GM23338 (cell line): ENCODE results near the gene UQCC5. TPM values are rescaled to one million over a fixed set of nuclear protein-coding genes. Genes with fewer than 3 reads are reported as not detected.

Source experiments
- ATAC-seq: fragments of 200-7000 bp; cut with Tn5 transposase; 3 replicates; pipeline ENCODE4 v1.9.1; 2020
- DNase-seq: peaks from one replicate; pipeline ENCODE4 v3.0.0-alpha.2; 2015; ENCODE audit warnings: low spot score
- H2AFZ ChIP-seq: fragments of 200-600 bp; sonication (generic); 2 replicates; pipeline ENCODE4 v1.8.0; 2016; ENCODE audit warnings: antibody characterized with exemption, mild to moderate bottlenecking, moderate library complexity
- H3F3A ChIP-seq: fragments of 200-600 bp; sonication (generic); replicated peaks from 2 replicates; pipeline ENCODE4 v1.8.0; 2017; ENCODE audit warnings: antibody characterized with exemption, mixed run types, low read depth
- H3K27ac ChIP-seq: fragments of 200-600 bp; sonication (generic); 2 replicates; pipeline ENCODE4 v1.6.1; 2016; ENCODE audit warnings: low read depth
- H3K27me3 ChIP-seq: fragments of 200-600 bp; sonication (generic); 2 replicates; pipeline ENCODE4 v1.8.0; 2016; ENCODE audit warnings: mild to moderate bottlenecking, mixed run types, moderate library complexity; ENCODE audit not compliant: insufficient read depth
- H3K36me3 ChIP-seq: fragments of 200-600 bp; sonication (generic); 2 replicates; pipeline ENCODE4 v1.8.0; 2016; ENCODE audit warnings: mild to moderate bottlenecking; ENCODE audit not compliant: insufficient read depth
- H3K4me1 ChIP-seq: fragments of 200-600 bp; sonication (generic); 2 replicates; pipeline ENCODE4 v1.8.0; 2016; ENCODE audit warnings: mild to moderate bottlenecking, moderate library complexity; ENCODE audit not compliant: insufficient read depth
- H3K4me2 ChIP-seq: fragments of 200-600 bp; sonication (generic); 2 replicates; pipeline ENCODE4 v1.7.1; 2017; ENCODE audit warnings: mixed run types
- H3K4me3 ChIP-seq: fragments of 200-600 bp; sonication (generic); 2 replicates; pipeline ENCODE4 v1.6.1; 2016; ENCODE audit warnings: mixed run types
- H3K79me2 ChIP-seq: fragments of 200-600 bp; sonication (generic); replicated peaks from 2 replicates; pipeline ENCODE4 v1.8.0; 2017; ENCODE audit warnings: mild to moderate bottlenecking; ENCODE audit not compliant: insufficient read depth
- H3K9me2 ChIP-seq: fragments of 200-600 bp; sonication (generic); 2 replicates; pipeline ENCODE4 v1.8.0; 2017; ENCODE audit not compliant: insufficient read depth
- H4K20me1 ChIP-seq: fragments of 200-600 bp; sonication (generic); replicated peaks from 2 replicates; pipeline ENCODE4 v1.8.0; 2017; ENCODE audit warnings: mild to moderate bottlenecking; ENCODE audit not compliant: insufficient read depth
- H3K27ac Mint-ChIP-seq: 2 replicates; pipeline ENCODE4 v1.8.0; 2020; ENCODE audit warnings: inconsistent platforms, mild to moderate bottlenecking, moderate library complexity, mixed read lengths
- H3K27me3 Mint-ChIP-seq: 3 replicates; pipeline ENCODE4 v1.8.0; 2022; ENCODE audit warnings: low read depth, mild to moderate bottlenecking, moderate library complexity, mixed read lengths, inconsistent platforms; ENCODE audit not compliant: insufficient read depth, poor library complexity
- H3K36me3 Mint-ChIP-seq: 3 replicates; pipeline ENCODE4 v1.8.0; 2021; ENCODE audit warnings: low read depth, mild to moderate bottlenecking, inconsistent platforms, moderate library complexity, mixed read lengths
- H3K4me1 Mint-ChIP-seq: 3 replicates; pipeline ENCODE4 v1.8.0; 2020; ENCODE audit warnings: mild to moderate bottlenecking, inconsistent platforms, mixed read lengths
- H3K4me3 Mint-ChIP-seq: 3 replicates; pipeline ENCODE4 v1.8.0; 2021; ENCODE audit warnings: moderate library complexity, mild to moderate bottlenecking, inconsistent platforms, mixed read lengths
- H3K9me3 Mint-ChIP-seq: 3 replicates; pipeline ENCODE4 v1.8.0; 2020; ENCODE audit warnings: moderate library complexity, mild to moderate bottlenecking, inconsistent platforms, mixed read lengths
- CREB1 ChIP-seq: fragments of 250-450 bp; sonication (Bioruptor Pico); IDR thresholded peaks from 2 replicates; pipeline ENCODE4 v1.5.0; 2020; ENCODE audit warnings: low read depth, mild to moderate bottlenecking, moderate library complexity
- EZH2 ChIP-seq: fragments of 200-600 bp; sonication (generic); IDR thresholded peaks from one replicate; pipeline ENCODE4 v1.8.0; 2017; ENCODE audit warnings: antibody characterized with exemption, mild to moderate bottlenecking, low read depth; ENCODE audit not compliant: unreplicated experiment
- STAT1 ChIP-seq: IDR thresholded peaks from one replicate; pipeline ENCODE4 v1.6.1; 2016; ENCODE audit warnings: antibody characterized with exemption; ENCODE audit not compliant: unreplicated experiment
- polyA plus RNA-seq: library from polyadenylated mRNA; unstranded; fragments of >200 nt; fragmentation: Nextera tagmentation; extraction: Ambion mirVana; gene quantifications from 2 replicates; pipeline ENCODE4 v1.2.1, GENCODE V29; 2016
- total RNA-seq: library from RNA; depleted of rRNA; stranded (reverse); fragments of >200 nt; shearing (Covaris generic); gene quantifications from 2 replicates; pipeline ENCODE4 v1.2.3, GENCODE V29; 2014
- TF ChIP-seq, protein P1 (sequence below): fragments of 250-450 bp; sonication (Bioruptor Pico); IDR thresholded peaks from 2 replicates; pipeline ENCODE4 v1.5.0; 2020; ENCODE audit warnings: mild to moderate bottlenecking, moderate library complexity
- TF ChIP-seq, protein P2 (sequence below), 2 experiments: fragments of 200-600 bp in 1 of 2; sonication (generic) in 1 of 2; conservative IDR thresholded peaks; 2 replicates each; pipeline versions ENCODE4 v1.5.1 to v1.6.1; 2016 to 2017; ENCODE audit warnings: antibody characterized with exemption in 2 of 2, low read depth in 2 of 2, mild to moderate bottlenecking in 2 of 2, moderate library complexity in 1 of 2
- TF ChIP-seq, protein P3 (sequence below): IDR thresholded peaks from one replicate; pipeline ENCODE4 v1.6.1; 2018; ENCODE audit warnings: antibody characterized with exemption; ENCODE audit not compliant: unreplicated experiment

The UQCC5 gene
- total and polyA plus RNA-seq, 2 experiments from 2014 or later = 2.6 to 156 TPM

DNA sequence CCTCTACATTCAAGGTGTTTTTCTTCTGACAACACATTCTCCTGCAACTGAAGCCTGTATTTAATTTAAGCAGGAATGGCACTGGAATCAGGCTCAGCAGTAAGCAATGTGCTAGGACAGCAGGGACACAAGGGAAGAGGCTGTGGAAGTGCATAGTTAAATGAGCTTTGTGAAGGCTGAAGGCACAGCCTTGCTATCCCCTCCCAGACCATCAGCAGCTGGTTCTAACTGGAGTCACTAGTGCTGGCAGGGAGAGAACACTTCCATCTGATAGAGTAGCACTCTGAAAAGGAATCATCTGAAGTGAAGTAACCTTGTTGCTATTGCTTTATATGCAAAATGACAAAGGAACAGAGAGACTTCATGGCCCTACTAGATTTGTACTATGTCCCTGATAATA lies 14.7 kb downstream of the UQCC5 start:
- H3K4me2 ChIP-seq = no peak overlapping the region
- H3K27me3 ChIP-seq = no peaks in the 10 kb centered on the region
- H3K27ac Mint-ChIP-seq = no peak overlapping the region
- H3K4me1 Mint-ChIP-seq = peaks cover 4% of the 10 kb centered on the region; the same call in 2 of the 3 replicates
- no peaks in the 10 kb centered on the region for H3K4me1 ChIP-seq
- H4K20me1 ChIP-seq = no peaks in the 10 kb centered on the region
- H3K36me3 Mint-ChIP-seq = peaks cover 19% of the 10 kb centered on the region; the same call in 2 of the 3 replicates
- H3K79me2 ChIP-seq = no peaks in the 10 kb centered on the region
- H3K9me2 ChIP-seq = no peaks in the 10 kb centered on the region
- ATAC-seq (no peak), DNase-seq (no peak)
- H3K4me3 ChIP-seq = no peak overlapping the region
- no peaks in the 10 kb centered on the region for H3F3A ChIP-seq
- no peak overlapping the region for H3K4me3 Mint-ChIP-seq
- H3K27ac ChIP-seq = no peak overlapping the region
- peaks cover 2% of the 10 kb centered on the region for H3K27me3 Mint-ChIP-seq
- TF ChIP-seq, protein P1, sequence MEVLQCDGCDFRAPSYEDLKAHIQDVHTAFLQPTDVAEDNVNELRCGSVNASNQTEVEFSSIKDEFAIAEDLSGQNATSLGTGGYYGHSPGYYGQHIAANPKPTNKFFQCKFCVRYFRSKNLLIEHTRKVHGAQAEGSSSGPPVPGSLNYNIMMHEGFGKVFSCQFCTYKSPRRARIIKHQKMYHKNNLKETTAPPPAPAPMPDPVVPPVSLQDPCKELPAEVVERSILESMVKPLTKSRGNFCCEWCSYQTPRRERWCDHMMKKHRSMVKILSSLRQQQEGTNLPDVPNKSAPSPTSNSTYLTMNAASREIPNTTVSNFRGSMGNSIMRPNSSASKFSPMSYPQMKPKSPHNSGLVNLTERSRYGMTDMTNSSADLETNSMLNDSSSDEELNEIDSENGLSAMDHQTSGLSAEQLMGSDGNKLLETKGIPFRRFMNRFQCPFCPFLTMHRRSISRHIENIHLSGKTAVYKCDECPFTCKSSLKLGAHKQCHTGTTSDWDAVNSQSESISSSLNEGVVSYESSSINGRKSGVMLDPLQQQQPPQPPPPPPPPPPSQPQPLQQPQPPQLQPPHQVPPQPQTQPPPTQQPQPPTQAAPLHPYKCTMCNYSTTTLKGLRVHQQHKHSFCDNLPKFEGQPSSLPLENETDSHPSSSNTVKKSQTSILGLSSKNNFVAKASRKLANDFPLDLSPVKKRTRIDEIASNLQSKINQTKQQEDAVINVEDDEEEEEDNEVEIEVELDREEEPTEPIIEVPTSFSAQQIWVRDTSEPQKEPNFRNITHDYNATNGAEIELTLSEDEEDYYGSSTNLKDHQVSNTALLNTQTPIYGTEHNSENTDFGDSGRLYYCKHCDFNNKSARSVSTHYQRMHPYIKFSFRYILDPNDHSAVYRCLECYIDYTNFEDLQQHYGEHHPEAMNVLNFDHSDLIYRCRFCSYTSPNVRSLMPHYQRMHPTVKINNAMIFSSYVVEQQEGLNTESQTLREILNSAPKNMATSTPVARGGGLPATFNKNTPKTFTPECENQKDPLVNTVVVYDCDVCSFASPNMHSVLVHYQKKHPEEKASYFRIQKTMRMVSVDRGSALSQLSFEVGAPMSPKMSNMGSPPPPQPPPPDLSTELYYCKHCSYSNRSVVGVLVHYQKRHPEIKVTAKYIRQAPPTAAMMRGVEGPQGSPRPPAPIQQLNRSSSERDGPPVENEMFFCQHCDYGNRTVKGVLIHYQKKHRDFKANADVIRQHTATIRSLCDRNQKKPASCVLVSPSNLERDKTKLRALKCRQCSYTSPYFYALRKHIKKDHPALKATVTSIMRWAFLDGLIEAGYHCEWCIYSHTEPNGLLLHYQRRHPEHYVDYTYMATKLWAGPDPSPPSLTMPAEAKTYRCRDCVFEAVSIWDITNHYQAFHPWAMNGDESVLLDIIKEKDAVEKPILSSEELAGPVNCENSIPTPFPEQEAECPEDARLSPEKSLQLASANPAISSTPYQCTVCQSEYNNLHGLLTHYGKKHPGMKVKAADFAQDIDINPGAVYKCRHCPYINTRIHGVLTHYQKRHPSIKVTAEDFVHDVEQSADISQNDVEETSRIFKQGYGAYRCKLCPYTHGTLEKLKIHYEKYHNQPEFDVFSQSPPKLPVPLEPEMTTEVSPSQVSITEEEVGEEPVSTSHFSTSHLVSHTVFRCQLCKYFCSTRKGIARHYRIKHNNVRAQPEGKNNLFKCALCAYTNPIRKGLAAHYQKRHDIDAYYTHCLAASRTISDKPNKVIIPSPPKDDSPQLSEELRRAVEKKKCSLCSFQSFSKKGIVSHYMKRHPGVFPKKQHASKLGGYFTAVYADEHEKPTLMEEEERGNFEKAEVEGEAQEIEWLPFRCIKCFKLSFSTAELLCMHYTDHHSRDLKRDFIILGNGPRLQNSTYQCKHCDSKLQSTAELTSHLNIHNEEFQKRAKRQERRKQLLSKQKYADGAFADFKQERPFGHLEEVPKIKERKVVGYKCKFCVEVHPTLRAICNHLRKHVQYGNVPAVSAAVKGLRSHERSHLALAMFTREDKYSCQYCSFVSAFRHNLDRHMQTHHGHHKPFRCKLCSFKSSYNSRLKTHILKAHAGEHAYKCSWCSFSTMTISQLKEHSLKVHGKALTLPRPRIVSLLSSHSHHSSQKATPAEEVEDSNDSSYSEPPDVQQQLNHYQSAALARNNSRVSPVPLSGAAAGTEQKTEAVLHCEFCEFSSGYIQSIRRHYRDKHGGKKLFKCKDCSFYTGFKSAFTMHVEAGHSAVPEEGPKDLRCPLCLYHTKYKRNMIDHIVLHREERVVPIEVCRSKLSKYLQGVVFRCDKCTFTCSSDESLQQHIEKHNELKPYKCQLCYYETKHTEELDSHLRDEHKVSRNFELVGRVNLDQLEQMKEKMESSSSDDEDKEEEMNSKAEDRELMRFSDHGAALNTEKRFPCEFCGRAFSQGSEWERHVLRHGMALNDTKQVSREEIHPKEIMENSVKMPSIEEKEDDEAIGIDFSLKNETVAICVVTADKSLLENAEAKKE (CRISPR knock-in tag) = no peak
- no peak for TF ChIP-seq CREB1
- TF ChIP-seq, protein P2, sequence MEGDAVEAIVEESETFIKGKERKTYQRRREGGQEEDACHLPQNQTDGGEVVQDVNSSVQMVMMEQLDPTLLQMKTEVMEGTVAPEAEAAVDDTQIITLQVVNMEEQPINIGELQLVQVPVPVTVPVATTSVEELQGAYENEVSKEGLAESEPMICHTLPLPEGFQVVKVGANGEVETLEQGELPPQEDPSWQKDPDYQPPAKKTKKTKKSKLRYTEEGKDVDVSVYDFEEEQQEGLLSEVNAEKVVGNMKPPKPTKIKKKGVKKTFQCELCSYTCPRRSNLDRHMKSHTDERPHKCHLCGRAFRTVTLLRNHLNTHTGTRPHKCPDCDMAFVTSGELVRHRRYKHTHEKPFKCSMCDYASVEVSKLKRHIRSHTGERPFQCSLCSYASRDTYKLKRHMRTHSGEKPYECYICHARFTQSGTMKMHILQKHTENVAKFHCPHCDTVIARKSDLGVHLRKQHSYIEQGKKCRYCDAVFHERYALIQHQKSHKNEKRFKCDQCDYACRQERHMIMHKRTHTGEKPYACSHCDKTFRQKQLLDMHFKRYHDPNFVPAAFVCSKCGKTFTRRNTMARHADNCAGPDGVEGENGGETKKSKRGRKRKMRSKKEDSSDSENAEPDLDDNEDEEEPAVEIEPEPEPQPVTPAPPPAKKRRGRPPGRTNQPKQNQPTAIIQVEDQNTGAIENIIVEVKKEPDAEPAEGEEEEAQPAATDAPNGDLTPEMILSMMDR (conservative IDR thresholded peaks at IDR 0.05; ENCODE audit: low read depth in 2 of 2) = no peak
- TF ChIP-seq STAT1 = no peak
- TF ChIP-seq, protein P3, sequence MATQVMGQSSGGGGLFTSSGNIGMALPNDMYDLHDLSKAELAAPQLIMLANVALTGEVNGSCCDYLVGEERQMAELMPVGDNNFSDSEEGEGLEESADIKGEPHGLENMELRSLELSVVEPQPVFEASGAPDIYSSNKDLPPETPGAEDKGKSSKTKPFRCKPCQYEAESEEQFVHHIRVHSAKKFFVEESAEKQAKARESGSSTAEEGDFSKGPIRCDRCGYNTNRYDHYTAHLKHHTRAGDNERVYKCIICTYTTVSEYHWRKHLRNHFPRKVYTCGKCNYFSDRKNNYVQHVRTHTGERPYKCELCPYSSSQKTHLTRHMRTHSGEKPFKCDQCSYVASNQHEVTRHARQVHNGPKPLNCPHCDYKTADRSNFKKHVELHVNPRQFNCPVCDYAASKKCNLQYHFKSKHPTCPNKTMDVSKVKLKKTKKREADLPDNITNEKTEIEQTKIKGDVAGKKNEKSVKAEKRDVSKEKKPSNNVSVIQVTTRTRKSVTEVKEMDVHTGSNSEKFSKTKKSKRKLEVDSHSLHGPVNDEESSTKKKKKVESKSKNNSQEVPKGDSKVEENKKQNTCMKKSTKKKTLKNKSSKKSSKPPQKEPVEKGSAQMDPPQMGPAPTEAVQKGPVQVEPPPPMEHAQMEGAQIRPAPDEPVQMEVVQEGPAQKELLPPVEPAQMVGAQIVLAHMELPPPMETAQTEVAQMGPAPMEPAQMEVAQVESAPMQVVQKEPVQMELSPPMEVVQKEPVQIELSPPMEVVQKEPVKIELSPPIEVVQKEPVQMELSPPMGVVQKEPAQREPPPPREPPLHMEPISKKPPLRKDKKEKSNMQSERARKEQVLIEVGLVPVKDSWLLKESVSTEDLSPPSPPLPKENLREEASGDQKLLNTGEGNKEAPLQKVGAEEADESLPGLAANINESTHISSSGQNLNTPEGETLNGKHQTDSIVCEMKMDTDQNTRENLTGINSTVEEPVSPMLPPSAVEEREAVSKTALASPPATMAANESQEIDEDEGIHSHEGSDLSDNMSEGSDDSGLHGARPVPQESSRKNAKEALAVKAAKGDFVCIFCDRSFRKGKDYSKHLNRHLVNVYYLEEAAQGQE = no peak
- TF ChIP-seq EZH2 = no peak
- H3K36me3 ChIP-seq = peaks cover 15% of the 10 kb centered on the region
- no peaks in the 10 kb centered on the region for H3K9me3 Mint-ChIP-seq
- H2AFZ ChIP-seq = no peak overlapping the region
